Breast epithelium (tissue), 3 donors: ENCODE data around the gene MYLK.

Source experiments
- CTCF ChIP-seq, 3 donors: fragments of 450-650 bp; IDR thresholded peaks; one replicate each; pipeline ENCODE4 v1.5.1; 2016 to 2017; ENCODE audit warnings: antibody characterized with exemption in 3 of 3, mild to moderate bottlenecking in 3 of 3, moderate library complexity in 3 of 3
- POLR2AphosphoS5 ChIP-seq, 3 donors: sonication (generic); formaldehyde crosslinking; IDR thresholded peaks; one replicate each; pipeline ENCODE4 v1.6.1; 2017; ENCODE audit warnings: antibody characterized with exemption in 3 of 3

- TF ChIP-seq CTCF (IDR thresholded peaks at IDR 0.05) (no peak), POLR2AphosphoS5 (IDR thresholded peaks at IDR 0.05) (no peak)
Measured at GRCh38 chr3:123688241-123688747, 195.8 kb downstream of the MYLK start.
